PFSK-1 (cell line): ENCODE data around the gene PEX1.

Experiments
- FOXP2 ChIP-seq: optimal IDR thresholded peaks from 2 replicates; pipeline ENCODE3; 2011; ENCODE audit warnings: borderline replicate concordance, control low read depth, inconsistent platforms; ENCODE audit not compliant: insufficient read depth; ENCODE audit errors: extremely low read length, extremely low read depth
- POLR2AphosphoS5 ChIP-seq: IDR thresholded peaks from 2 replicates; pipeline ENCODE4 v1.6.1; 2012; ENCODE audit warnings: low read depth, mild to moderate bottlenecking, control low read depth, low read length, moderate library complexity
- SIN3A ChIP-seq: IDR thresholded peaks from 2 replicates; pipeline ENCODE4 v1.6.1; 2012; ENCODE audit warnings: mild to moderate bottlenecking, low read length, moderate library complexity, borderline replicate concordance; ENCODE audit not compliant: insufficient read depth
- TAF1 ChIP-seq: IDR thresholded peaks from 2 replicates; pipeline ENCODE4 v1.6.1; 2012; ENCODE audit warnings: low read length, control low read depth, borderline replicate concordance; ENCODE audit not compliant: insufficient read depth
- TF ChIP-seq, protein P1 (sequence below), 2 experiments: IDR thresholded peaks; 2 replicates each; pipeline versions ENCODE4 v1.6.1 to v1.8.0; 2011 to 2012; ENCODE audit warnings: low read depth in 2 of 2, low read length in 2 of 2, control low read depth in 1 of 2, inconsistent platforms in 1 of 2, mild to moderate bottlenecking in 1 of 2, moderate library complexity in 1 of 2; ENCODE audit not compliant: insufficient read depth in 1 of 2

Gene PEX1

DNA sequence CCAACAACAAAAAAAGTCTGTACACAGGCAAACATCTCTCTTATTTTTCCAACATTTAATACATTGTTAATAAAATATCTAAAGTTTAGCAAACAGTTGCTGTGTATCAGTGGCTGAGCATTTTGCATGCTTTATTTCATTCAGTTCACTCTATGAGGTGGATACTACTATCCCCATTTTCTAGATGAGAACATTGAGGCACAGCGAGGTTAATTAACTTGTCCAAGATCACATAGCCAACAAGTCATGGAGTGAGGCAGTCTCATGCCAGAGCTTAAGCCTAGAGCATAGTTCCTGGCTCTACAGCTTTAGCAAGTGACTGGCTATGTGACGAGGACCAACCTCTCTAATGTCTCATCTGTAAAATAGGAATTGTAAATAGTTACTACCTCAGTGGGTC, 76.7 kb downstream of the PEX1 start:
- TF ChIP-seq POLR2AphosphoS5 (no peak), TAF1 (no peak), SIN3A (no peak), FOXP2 (no peak)
- TF ChIP-seq, protein P1, sequence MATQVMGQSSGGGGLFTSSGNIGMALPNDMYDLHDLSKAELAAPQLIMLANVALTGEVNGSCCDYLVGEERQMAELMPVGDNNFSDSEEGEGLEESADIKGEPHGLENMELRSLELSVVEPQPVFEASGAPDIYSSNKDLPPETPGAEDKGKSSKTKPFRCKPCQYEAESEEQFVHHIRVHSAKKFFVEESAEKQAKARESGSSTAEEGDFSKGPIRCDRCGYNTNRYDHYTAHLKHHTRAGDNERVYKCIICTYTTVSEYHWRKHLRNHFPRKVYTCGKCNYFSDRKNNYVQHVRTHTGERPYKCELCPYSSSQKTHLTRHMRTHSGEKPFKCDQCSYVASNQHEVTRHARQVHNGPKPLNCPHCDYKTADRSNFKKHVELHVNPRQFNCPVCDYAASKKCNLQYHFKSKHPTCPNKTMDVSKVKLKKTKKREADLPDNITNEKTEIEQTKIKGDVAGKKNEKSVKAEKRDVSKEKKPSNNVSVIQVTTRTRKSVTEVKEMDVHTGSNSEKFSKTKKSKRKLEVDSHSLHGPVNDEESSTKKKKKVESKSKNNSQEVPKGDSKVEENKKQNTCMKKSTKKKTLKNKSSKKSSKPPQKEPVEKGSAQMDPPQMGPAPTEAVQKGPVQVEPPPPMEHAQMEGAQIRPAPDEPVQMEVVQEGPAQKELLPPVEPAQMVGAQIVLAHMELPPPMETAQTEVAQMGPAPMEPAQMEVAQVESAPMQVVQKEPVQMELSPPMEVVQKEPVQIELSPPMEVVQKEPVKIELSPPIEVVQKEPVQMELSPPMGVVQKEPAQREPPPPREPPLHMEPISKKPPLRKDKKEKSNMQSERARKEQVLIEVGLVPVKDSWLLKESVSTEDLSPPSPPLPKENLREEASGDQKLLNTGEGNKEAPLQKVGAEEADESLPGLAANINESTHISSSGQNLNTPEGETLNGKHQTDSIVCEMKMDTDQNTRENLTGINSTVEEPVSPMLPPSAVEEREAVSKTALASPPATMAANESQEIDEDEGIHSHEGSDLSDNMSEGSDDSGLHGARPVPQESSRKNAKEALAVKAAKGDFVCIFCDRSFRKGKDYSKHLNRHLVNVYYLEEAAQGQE (IDR thresholded peaks at IDR 0.05; ENCODE audit: insufficient read depth in 1 of 2, low read depth in 2 of 2, low read length in 2 of 2) = no peak

GRCh38 chr7:92448205-92448747, 80.0 kb downstream of the PEX1 start:
- peak; percentile 38; the same call in 1 of the 2 replicates for TF ChIP-seq POLR2AphosphoS5
- TF ChIP-seq, protein P1 (IDR thresholded peaks at IDR 0.05; ENCODE audit: insufficient read depth in 1 of 2, low read depth in 2 of 2, low read length in 2 of 2) = no peak
- 0 out of 2 replicates have a peak, but pooled peaks have one; percentile 16 for TF ChIP-seq SIN3A

- TF ChIP-seq TAF1 (0 out of 2 replicates have a peak, but pooled peaks have one; percentile 40), POLR2AphosphoS5 (peak; percentile 93), SIN3A (no peak; the same call in 1 of the 2 replicates), FOXP2 (no peak)
- TF ChIP-seq, protein P1 (IDR thresholded peaks at IDR 0.05; ENCODE audit: insufficient read depth in 1 of 2, low read depth in 2 of 2, low read length in 2 of 2) = 0 out of 4 replicates have a peak, but pooled peaks of 1 of the 2 experiments have one; percentile 9
Measured at GRCh38 chr7:92447345-92448204, 80.7 kb downstream of the PEX1 start, which contains the start of gene GATAD1. Gene GATAD1 (plus strand): TSS chr7:92447482. CDS start chr7:92447730, 248 bp downstream.

GRCh38 chr7:92446869-92447344, 81.4 kb downstream of the PEX1 start:
- TF ChIP-seq, protein P1 (IDR thresholded peaks at IDR 0.05; ENCODE audit: insufficient read depth in 1 of 2, low read depth in 2 of 2, low read length in 2 of 2) = no peak
- TF ChIP-seq FOXP2 = no peak
- TF ChIP-seq SIN3A = no peak
- TF ChIP-seq TAF1 = no peak
- TF ChIP-seq POLR2AphosphoS5 = no peak
